Stimulated activated CD4-positive, alpha-beta T cell treated with anti-CD3 and anti-CD28 coated beads, Interleukin-1b, Interleukin-23, amount 100 ng/mL, for 1 hour (primary cell): ENCODE results near the gene USP7.
"Not testable (repeated sequence)": the region's sequence is repeated elsewhere in the genome, so short reads cannot be mapped to it uniquely, and the experiment has no call there.

Experiments
- DNase-seq, 2 donors: peaks; one replicate each; pipeline ENCODE4 v3.0.0-alpha.2; 2020; ENCODE audit warnings: low read depth in 2 of 2

USP7 gene

GRCh38 chr16:8963821-8964441 is at the start of gene USP7:
Gene USP7 (minus strand): TSS chr16:8963906. CDS start chr16:8963285, 621 bp downstream.
- peak; percentile 79 to 84 for DNase-seq

- no peak for DNase-seq
Observed at GRCh38 chr16:9013508-9013864, 49.8 kb upstream of the USP7 start.

- no peak for DNase-seq
Observed at GRCh38 chr16:9012848-9013507, 49.3 kb upstream of the USP7 start.

GRCh38 chr16:9012330-9012729 is 48.6 kb upstream of the USP7 start:
- no peak for DNase-seq

- DNase-seq = peak; percentile 23 to 35
Observed at GRCh38 chr16:9008601-9009260, 45.0 kb upstream of the USP7 start.

- no peak for DNase-seq
Observed at GRCh38 chr16:9007177-9007794, 43.6 kb upstream of the USP7 start.

GRCh38 chr16:9004183-9004582 is 40.5 kb upstream of the USP7 start:
- DNase-seq = no peak

GRCh38 chr16:9003763-9004162 is 40.1 kb upstream of the USP7 start:
- no peak for DNase-seq

GRCh38 chr16:9003322-9003721 is 39.6 kb upstream of the USP7 start:
- no peak for DNase-seq

- no peak for DNase-seq
Observed at GRCh38 chr16:9002042-9002441, 38.3 kb upstream of the USP7 start.

- no peak for DNase-seq
Observed at GRCh38 chr16:9000664-9001063, 37.0 kb upstream of the USP7 start.

- DNase-seq = no peak
Observed at GRCh38 chr16:8999800-9000199, 36.1 kb upstream of the USP7 start.

- no peak for DNase-seq
Observed at GRCh38 chr16:8998108-8998507, 34.4 kb upstream of the USP7 start.

GRCh38 chr16:8996891-8997290 is 33.2 kb upstream of the USP7 start:
- no peak for DNase-seq

GRCh38 chr16:8990445-8990844 is 26.7 kb upstream of the USP7 start:
- no peak for DNase-seq

GRCh38 chr16:8989099-8989878 is 25.6 kb upstream of the USP7 start:
- no peak for DNase-seq

GRCh38 chr16:8986818-8987191 is 23.1 kb upstream of the USP7 start:
- DNase-seq = no peak

- no peak for DNase-seq
Observed at GRCh38 chr16:8986111-8986510, 22.4 kb upstream of the USP7 start.

GRCh38 chr16:8982816-8983215 is 19.1 kb upstream of the USP7 start:
- no peak for DNase-seq

GRCh38 chr16:8981901-8982300 is 18.2 kb upstream of the USP7 start:
- DNase-seq = not testable (repeated sequence)

- DNase-seq = not testable (repeated sequence)
Observed at GRCh38 chr16:8976189-8976588, 12.5 kb upstream of the USP7 start.

- no peak for DNase-seq
Observed at GRCh38 chr16:8975039-8975438, 11.3 kb upstream of the USP7 start.
